NB4 (cell line): Measurements from ENCODE around the gene RRM2.

Source experiments
- MAX ChIP-seq: IDR thresholded peaks from 2 replicates; pipeline ENCODE4 v1.6.1; 2011; ENCODE audit warnings: low read depth, low read length
- MYC ChIP-seq: IDR thresholded peaks from 2 replicates; pipeline ENCODE4 v1.6.1; 2011; ENCODE audit warnings: low read depth, low read length
- POLR2A ChIP-seq: IDR thresholded peaks from 2 replicates; pipeline ENCODE4 v1.6.1; 2011; ENCODE audit warnings: mild to moderate bottlenecking; ENCODE audit not compliant: insufficient read length; ENCODE audit errors: extremely low read depth
- TF ChIP-seq, protein P1 (sequence below): IDR thresholded peaks from one replicate; pipeline ENCODE4 v1.5.1; 2012; ENCODE audit warnings: low read depth, low read length

DNA sequence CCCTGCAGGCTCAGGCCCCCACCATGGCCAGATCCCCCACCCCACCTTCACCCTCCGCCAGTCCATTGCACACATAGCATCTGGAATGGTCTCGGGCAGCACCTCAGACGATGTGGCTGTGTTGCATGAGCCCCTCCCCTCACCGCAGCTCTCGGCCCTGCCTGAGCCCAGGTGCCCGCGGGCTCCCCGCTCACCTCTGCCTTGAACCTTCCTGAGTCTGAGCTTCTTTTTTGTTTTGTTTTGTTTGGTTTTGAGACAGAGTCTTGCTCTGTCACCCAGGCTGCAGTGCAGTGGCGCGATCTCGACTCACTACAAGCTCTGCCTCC lies 20.1 kb downstream of the RRM2 start:
- no peak for TF ChIP-seq POLR2A
- TF ChIP-seq, protein P1, sequence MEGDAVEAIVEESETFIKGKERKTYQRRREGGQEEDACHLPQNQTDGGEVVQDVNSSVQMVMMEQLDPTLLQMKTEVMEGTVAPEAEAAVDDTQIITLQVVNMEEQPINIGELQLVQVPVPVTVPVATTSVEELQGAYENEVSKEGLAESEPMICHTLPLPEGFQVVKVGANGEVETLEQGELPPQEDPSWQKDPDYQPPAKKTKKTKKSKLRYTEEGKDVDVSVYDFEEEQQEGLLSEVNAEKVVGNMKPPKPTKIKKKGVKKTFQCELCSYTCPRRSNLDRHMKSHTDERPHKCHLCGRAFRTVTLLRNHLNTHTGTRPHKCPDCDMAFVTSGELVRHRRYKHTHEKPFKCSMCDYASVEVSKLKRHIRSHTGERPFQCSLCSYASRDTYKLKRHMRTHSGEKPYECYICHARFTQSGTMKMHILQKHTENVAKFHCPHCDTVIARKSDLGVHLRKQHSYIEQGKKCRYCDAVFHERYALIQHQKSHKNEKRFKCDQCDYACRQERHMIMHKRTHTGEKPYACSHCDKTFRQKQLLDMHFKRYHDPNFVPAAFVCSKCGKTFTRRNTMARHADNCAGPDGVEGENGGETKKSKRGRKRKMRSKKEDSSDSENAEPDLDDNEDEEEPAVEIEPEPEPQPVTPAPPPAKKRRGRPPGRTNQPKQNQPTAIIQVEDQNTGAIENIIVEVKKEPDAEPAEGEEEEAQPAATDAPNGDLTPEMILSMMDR = no peak
- no peak for TF ChIP-seq MAX
- TF ChIP-seq MYC = no peak
